HUES64 (cell line): ENCODE measurements around the gene ABHD16A.
A peak's percentile ranks its signal among the peaks of the same experiment; 100 is the strongest.
"Not testable (repeated sequence)": the region's sequence is repeated elsewhere in the genome, so short reads cannot be mapped to it uniquely, and the experiment has no call there.

Experiments
- H3K27ac ChIP-seq: 2 replicates; pipeline ENCODE4 v1.7.0; 2013; ENCODE audit warnings: low read depth, low read length, inconsistent platforms
- H3K27me3 ChIP-seq: 2 replicates; pipeline ENCODE4 v1.6.1; 2013; ENCODE audit warnings: mild to moderate bottlenecking, low read length; ENCODE audit not compliant: insufficient read depth
- H3K36me3 ChIP-seq: 2 replicates; pipeline ENCODE4 v1.6.1; 2013; ENCODE audit warnings: mild to moderate bottlenecking, low read length; ENCODE audit not compliant: insufficient read depth
- H3K4me1 ChIP-seq: 2 replicates; pipeline ENCODE4 v1.6.1; 2013; ENCODE audit warnings: mild to moderate bottlenecking, low read length, moderate library complexity; ENCODE audit not compliant: insufficient read depth
- H3K4me3 ChIP-seq: 2 replicates; pipeline ENCODE4 v1.5.1; 2013; ENCODE audit warnings: mild to moderate bottlenecking, low read length, moderate library complexity
- H3K9ac ChIP-seq: 2 replicates; pipeline ENCODE4 v1.6.1; 2013; ENCODE audit warnings: mild to moderate bottlenecking, low read depth, low read length
- H3K9me3 ChIP-seq: 2 replicates; pipeline ENCODE4 v1.6.1; 2013; ENCODE audit warnings: low read depth, low read length; ENCODE audit not compliant: insufficient read depth
- WGBS: fragments of 150-250, 120-280 bp; methylation state at CpG from one replicate; pipeline ENCODE4 v1.1.7; 2013; ENCODE audit warnings: missing lambda C conversion rate; 5-methylcytosine and 5-hydroxymethylcytosine counted together

Gene ABHD16A

DNA sequence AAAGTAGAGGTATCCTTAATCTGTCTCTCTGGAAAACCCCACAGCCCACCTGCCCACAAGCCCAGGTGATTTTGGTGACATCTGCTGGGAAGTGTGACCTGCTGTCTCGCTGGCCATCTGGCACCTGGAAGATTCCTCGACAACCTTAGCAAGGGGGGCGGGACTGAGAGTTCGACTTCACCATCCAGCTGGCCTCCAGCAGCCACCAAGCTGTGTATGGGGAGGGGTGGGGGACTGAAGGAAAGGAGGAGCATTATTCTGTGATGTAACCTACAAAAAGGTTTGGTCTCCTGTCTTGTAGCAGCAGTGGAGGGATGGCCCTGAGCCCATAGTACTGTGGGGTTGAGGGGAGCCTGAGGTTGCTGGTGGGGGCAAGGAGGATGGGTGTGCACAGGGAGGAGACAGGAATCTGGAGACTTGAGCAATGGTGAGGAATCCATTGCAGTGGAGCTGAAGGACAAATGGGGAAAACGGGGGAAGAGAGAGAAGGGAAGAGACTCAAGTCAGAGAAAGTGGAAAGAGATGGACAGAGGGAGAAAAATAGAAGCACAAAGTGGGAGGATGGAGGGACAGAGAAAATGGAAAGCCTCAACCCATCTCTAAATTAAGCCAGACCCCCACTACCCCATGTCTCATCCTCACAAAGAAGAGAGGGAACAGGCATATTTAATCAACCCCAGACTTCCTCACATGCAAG lies 7.5 kb upstream of the ABHD16A start:
- WGBS = 72% methylated on average over 5 of the region's 5 CpGs
- H3K27ac ChIP-seq = no peak overlapping the region
- H3K9me3 ChIP-seq = no peaks in the 10 kb centered on the region
- no peak overlapping the region for H3K4me3 ChIP-seq
- H3K36me3 ChIP-seq = no peaks in the 10 kb centered on the region
- H3K9ac ChIP-seq = no peak overlapping the region
- H3K27me3 ChIP-seq = no peaks in the 10 kb centered on the region
- peaks cover 21% of the 10 kb centered on the region for H3K4me1 ChIP-seq

GRCh38 chr6:31709157-31709556 lies 6.0 kb upstream of the ABHD16A start:
- H3K4me1 ChIP-seq = not testable (repeated sequence)
- WGBS = 95% methylated on average over 11 of the region's 11 CpGs

GRCh38 chr6:31708224-31708623 lies 5.1 kb upstream of the ABHD16A start:
- Histone ChIP-seq H3K27me3 (no peaks in the 10 kb centered on the region), H3K9ac (no peak overlapping the region), H3K4me1 (peaks cover 2% of the 10 kb centered on the region; the same call in 1 of the 2 replicates), H3K36me3 (no peaks in the 10 kb centered on the region), H3K4me3 (no peak overlapping the region), H3K27ac (no peak overlapping the region), H3K9me3 (no peaks in the 10 kb centered on the region)
- 91% methylated on average over 2 of the region's 3 CpGs for WGBS

More at GRCh38 chr6:31709157-31709556, 6.0 kb upstream of the ABHD16A start:
- not testable (repeated sequence) for H3K27ac ChIP-seq, H3K9ac ChIP-seq, H3K9me3 ChIP-seq, H3K4me3 ChIP-seq, H3K36me3 ChIP-seq, H3K27me3 ChIP-seq

- Histone ChIP-seq H3K4me1 (no peaks in the 10 kb centered on the region), H3K36me3 (no peaks in the 10 kb centered on the region), H3K4me3 (no peak overlapping the region), H3K9me3 (no peaks in the 10 kb centered on the region), H3K27me3 (no peaks in the 10 kb centered on the region), H3K9ac (no peak overlapping the region), H3K27ac (no peak overlapping the region)
- WGBS = 95% methylated on average over 10 of the region's 10 CpGs
Observed at GRCh38 chr6:31707701-31708100, 4.6 kb upstream of the ABHD16A start.

- Histone ChIP-seq H3K9me3 (no peaks in the 10 kb centered on the region), H3K36me3 (no peaks in the 10 kb centered on the region), H3K4me3 (no peak within 1 kb of the TSS), H3K4me1 (0 out of 2 replicates have a peak, but pooled peaks cover 4% of the 10 kb centered on the region), H3K9ac (no peak within 1 kb of the TSS), H3K27ac (no peak within 1 kb of the TSS), H3K27me3 (no peaks in the 10 kb centered on the region)
- 77% methylated on average over 2 of the region's 3 CpGs for WGBS
Observed at GRCh38 chr6:31706599-31706998, 3.5 kb upstream of the ABHD16A start, which contains the start of gene LY6G6F. Gene LY6G6F (plus strand): TSS chr6:31706866. CDS start chr6:31706907, 41 bp downstream.

- WGBS = 91% methylated on average over 6 of the region's 6 CpGs
- no peaks in the 10 kb centered on the region for H3K9me3 ChIP-seq
- no peaks in the 10 kb centered on the region for H3K36me3 ChIP-seq
Observed at GRCh38 chr6:31705931-31706330, 2.8 kb upstream of the ABHD16A start.

DNA sequence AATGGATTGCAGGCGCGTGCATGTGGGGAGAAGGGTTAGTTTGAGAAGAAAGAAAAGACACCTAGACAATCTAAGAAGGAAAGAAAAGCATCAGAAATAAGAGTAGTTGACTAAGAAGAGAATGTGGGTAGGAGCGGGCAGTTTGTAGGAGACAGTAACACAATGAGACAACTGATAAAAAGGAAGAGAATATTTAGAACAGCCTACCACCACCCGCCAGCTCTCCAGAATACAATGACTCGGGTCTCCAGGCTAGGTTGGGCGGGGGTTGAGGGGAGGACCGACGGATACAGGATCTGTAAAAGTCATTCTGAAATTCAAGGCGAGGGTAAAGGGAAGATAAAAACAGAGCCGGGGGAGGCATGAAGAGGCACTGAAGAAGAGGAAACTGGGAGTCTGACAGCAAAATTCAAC lies 712 bp downstream of the ABHD16A start:
- H3K27ac ChIP-seq = peak overlapping the region; percentile 90; the same call in 1 of the 2 replicates
- 0 out of 2 replicates have a peak, but pooled peaks cover 4% of the 10 kb centered on the region for H3K4me1 ChIP-seq
- peak overlapping the region; percentile 84 for H3K9ac ChIP-seq
- H3K4me3 ChIP-seq = peak overlapping the region; percentile 87
- no peaks in the 10 kb centered on the region for H3K9me3 ChIP-seq
- H3K36me3 ChIP-seq = peaks cover 10% of the 10 kb centered on the region; the same call in 1 of the 2 replicates
- H3K27me3 ChIP-seq = no peaks in the 10 kb centered on the region
- 4% methylated on average over 8 of the region's 10 CpGs for WGBS

More at GRCh38 chr6:31705931-31706330, 2.8 kb upstream of the ABHD16A start:
- H3K4me3 ChIP-seq = no peak overlapping the region
- no peak overlapping the region for H3K9ac ChIP-seq
- no peaks in the 10 kb centered on the region for H3K27me3 ChIP-seq
- H3K4me1 ChIP-seq = 0 out of 2 replicates have a peak, but pooled peaks cover 4% of the 10 kb centered on the region
- H3K27ac ChIP-seq = no peak overlapping the region

- 0 out of 2 replicates have a peak, but pooled peaks cover 4% of the 10 kb centered on the region for H3K4me1 ChIP-seq
- no peaks in the 10 kb centered on the region for H3K27me3 ChIP-seq
- H3K9me3 ChIP-seq = no peaks in the 10 kb centered on the region
- H3K27ac ChIP-seq = no peak overlapping the region
- peak overlapping the region; percentile 87 for H3K4me3 ChIP-seq
- 68% methylated on average over 7 of the region's 7 CpGs for WGBS
- peaks cover 15% of the 10 kb centered on the region; the same call in 1 of the 2 replicates for H3K36me3 ChIP-seq
- H3K9ac ChIP-seq = peak overlapping the region; percentile 84; the same call in 1 of the 2 replicates
Observed at GRCh38 chr6:31701666-31702404, 1.3 kb downstream of the ABHD16A start.

GRCh38 chr6:31700740-31701401 lies 2.3 kb downstream of the ABHD16A start:
- WGBS = 93% methylated on average over 3 of the region's 5 CpGs

GRCh38 chr6:31697555-31697954 lies 5.6 kb downstream of the ABHD16A start:
- Histone ChIP-seq H3K9me3 (no peaks in the 10 kb centered on the region), H3K27me3 (no peaks in the 10 kb centered on the region), H3K9ac (no peak overlapping the region), H3K4me1 (0 out of 2 replicates have a peak, but pooled peaks cover 4% of the 10 kb centered on the region), H3K4me3 (no peak overlapping the region), H3K27ac (no peak overlapping the region), H3K36me3 (peaks cover 43% of the 10 kb centered on the region)
- 95% methylated on average over 3 of the region's 3 CpGs for WGBS

More at GRCh38 chr6:31700740-31701401, 2.3 kb downstream of the ABHD16A start:
- Histone ChIP-seq H3K27me3 (no peaks in the 10 kb centered on the region), H3K4me1 (0 out of 2 replicates have a peak, but pooled peaks cover 4% of the 10 kb centered on the region), H3K36me3 (peaks cover 19% of the 10 kb centered on the region; the same call in 1 of the 2 replicates), H3K4me3 (no peak overlapping the region), H3K9me3 (no peaks in the 10 kb centered on the region), H3K9ac (no peak overlapping the region), H3K27ac (no peak overlapping the region)
